ENCODE data around the gene RPS26.
"Not testable (repeated sequence)": the region's sequence is repeated elsewhere in the genome, so short reads cannot be mapped to it uniquely, and the experiment has no call there.

DNA sequence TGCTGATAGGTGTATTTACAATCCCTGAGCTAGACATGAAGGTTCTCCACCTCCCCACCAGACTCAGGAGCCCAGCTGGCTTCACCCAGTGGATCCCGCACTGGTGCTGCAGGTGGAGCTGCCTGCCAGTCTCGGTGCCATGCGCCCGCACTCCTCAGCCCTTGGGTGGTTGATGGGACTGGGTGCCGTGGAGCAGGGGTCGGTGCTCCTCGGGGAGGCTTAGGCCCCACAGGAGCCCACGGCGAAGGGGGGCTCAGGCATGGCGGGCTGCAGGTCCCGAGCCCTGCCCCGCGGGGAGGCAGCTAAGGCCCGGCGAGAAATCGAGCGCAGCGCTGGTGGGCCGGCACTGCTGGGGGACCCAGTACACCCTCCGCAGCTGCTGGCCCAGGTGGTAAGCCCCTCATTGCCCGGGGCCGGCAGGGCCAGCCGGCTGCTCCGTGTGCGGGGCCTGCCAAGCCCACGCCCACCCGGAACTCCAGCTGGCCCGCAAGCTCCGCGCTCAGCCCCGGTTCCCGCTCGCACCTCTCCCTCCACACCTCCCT lies 41.6 kb upstream of the RPS26 start:
- TF ChIP-seq, protein P1, sequence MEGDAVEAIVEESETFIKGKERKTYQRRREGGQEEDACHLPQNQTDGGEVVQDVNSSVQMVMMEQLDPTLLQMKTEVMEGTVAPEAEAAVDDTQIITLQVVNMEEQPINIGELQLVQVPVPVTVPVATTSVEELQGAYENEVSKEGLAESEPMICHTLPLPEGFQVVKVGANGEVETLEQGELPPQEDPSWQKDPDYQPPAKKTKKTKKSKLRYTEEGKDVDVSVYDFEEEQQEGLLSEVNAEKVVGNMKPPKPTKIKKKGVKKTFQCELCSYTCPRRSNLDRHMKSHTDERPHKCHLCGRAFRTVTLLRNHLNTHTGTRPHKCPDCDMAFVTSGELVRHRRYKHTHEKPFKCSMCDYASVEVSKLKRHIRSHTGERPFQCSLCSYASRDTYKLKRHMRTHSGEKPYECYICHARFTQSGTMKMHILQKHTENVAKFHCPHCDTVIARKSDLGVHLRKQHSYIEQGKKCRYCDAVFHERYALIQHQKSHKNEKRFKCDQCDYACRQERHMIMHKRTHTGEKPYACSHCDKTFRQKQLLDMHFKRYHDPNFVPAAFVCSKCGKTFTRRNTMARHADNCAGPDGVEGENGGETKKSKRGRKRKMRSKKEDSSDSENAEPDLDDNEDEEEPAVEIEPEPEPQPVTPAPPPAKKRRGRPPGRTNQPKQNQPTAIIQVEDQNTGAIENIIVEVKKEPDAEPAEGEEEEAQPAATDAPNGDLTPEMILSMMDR (IDR thresholded peaks at IDR 0.05): not testable (repeated sequence)
- not testable (repeated sequence) for TF ChIP-seq POLR2A, POLR2AphosphoS5 (IDR thresholded peaks at IDR 0.05)
